T-cell (primary cell): ENCODE data around the gene SLC12A6. TPM values are rescaled to one million over a fixed set of nuclear protein-coding genes. Genes with fewer than 3 reads are reported as not detected.
A peak's percentile ranks its signal among the peaks of the same experiment; 100 is the strongest.

ENCODE experiments used
- ATAC-seq, 4 experiments: fragments of 200-7000 bp in 3 of 4; fragments of 150-1000 bp in 1 of 4; cut with Tn5 transposase; replicated peaks in 1 of 4; 1 replicate in 3 of 4; 2 replicates in 1 of 4; pipeline ENCODE4 v1.10.0; 2021; ENCODE audit warnings: moderate library complexity in 3 of 4, mild to moderate bottlenecking in 2 of 4, moderate number of reproducible peaks in 1 of 4
- CTCF ChIA-PET, 2 donors: fragments of 300-600 bp; sonication (Branson Sonifier 250); formaldehyde crosslinking; loops; one replicate each; lab custom pipeline; 2022; ENCODE audit warnings: antibody characterized with exemption in 2 of 2; lab: Charles Lee
- POLR2A ChIA-PET, 2 donors: fragments of 300-600 bp; sonication (Branson Sonifier 250); formaldehyde crosslinking; loops; one replicate each; lab custom pipeline; 2022; ENCODE audit warnings: antibody characterized with exemption in 2 of 2; lab: Charles Lee
- DNase-seq, 35 experiments: peaks; one replicate each; pipeline versions ENCODE4 v3.0.0 to v3.0.0-alpha.2; 2013 to 2023
- H3K27ac ChIP-seq: one replicate; pipeline ENCODE4 v1.5.1; 2013; ENCODE audit warnings: low read length
- H3K27me3 ChIP-seq, 2 experiments: replicated peaks in 1 of 2; 1 replicate in 1 of 2; 2 replicates in 1 of 2; pipeline versions ENCODE4 v1.6.1 to v1.7.0; 2013; ENCODE audit warnings: low read length in 1 of 2, mixed read lengths in 1 of 2; ENCODE audit not compliant: control insufficient read depth in 2 of 2, insufficient read depth in 2 of 2; ENCODE audit errors: extremely low read depth in 1 of 2
- H3K36me3 ChIP-seq, 2 donors: 1 replicate in 1 of 2; 2 replicates in 1 of 2; pipeline versions ENCODE4 v1.6.1 to v1.7.0; 2013; ENCODE audit warnings: low read length in 1 of 2; ENCODE audit not compliant: control insufficient read depth in 2 of 2, insufficient read depth in 1 of 2; ENCODE audit errors: extremely low read depth in 1 of 2
- H3K4me1 ChIP-seq, 2 experiments: 1 replicate in 1 of 2; 2 replicates in 1 of 2; pipeline versions ENCODE4 v1.6.1 to v1.7.0; 2013; ENCODE audit warnings: low read length in 2 of 2, mixed read lengths in 1 of 2; ENCODE audit not compliant: insufficient read depth in 2 of 2, control insufficient read depth in 1 of 2; ENCODE audit errors: extremely low read depth in 1 of 2
- H3K4me3 ChIP-seq, 2 donors: 1 replicate in 1 of 2; 2 replicates in 1 of 2; pipeline versions ENCODE4 v1.5.1 to v1.7.0; 2013; ENCODE audit warnings: mild to moderate bottlenecking in 2 of 2, low read length in 1 of 2, moderate library complexity in 1 of 2; ENCODE audit not compliant: control insufficient read depth in 1 of 2; ENCODE audit errors: extremely low read depth in 1 of 2
- H3K9me3 ChIP-seq: 2 replicates; pipeline ENCODE4 v1.7.0; 2013
- H3K27ac Mint-ChIP-seq, 2 donors: one replicate each; pipeline ENCODE4 v1.8.0; 2020 to 2021; ENCODE audit warnings: mild to moderate bottlenecking in 2 of 2, mixed read lengths in 2 of 2
- H3K27me3 Mint-ChIP-seq, 2 donors: one replicate each; pipeline ENCODE4 v1.8.0; 2021 to 2022; ENCODE audit warnings: mixed read lengths in 2 of 2
- H3K36me3 Mint-ChIP-seq: one replicate; pipeline ENCODE4 v1.8.0; 2021; ENCODE audit warnings: mixed read lengths
- H3K4me1 Mint-ChIP-seq, 3 donors: one replicate each; pipeline ENCODE4 v1.8.0; 2020 to 2022; ENCODE audit warnings: mixed read lengths in 3 of 3, mild to moderate bottlenecking in 1 of 3
- H3K4me3 Mint-ChIP-seq, 3 donors: one replicate each; pipeline ENCODE4 v1.8.0; 2020 to 2022; ENCODE audit warnings: mild to moderate bottlenecking in 3 of 3, mixed read lengths in 3 of 3, moderate library complexity in 3 of 3
- H3K9me3 Mint-ChIP-seq, 3 donors: one replicate each; pipeline ENCODE4 v1.8.0; 2020 to 2022; ENCODE audit warnings: mixed read lengths in 3 of 3
- WGBS: methylation state at CpG from one replicate; pipeline ENCODE4 v1.1.5; 2013; ENCODE audit warnings: missing lambda C conversion rate; ENCODE audit not compliant: insufficient coverage; 5-methylcytosine and 5-hydroxymethylcytosine counted together
- total RNA-seq, 35 experiments: library from RNA in 6 of 35; stranded (reverse) in 6 of 35; fragments of 120-200 nt in 1 of 35; gene quantifications; one replicate each; pipeline versions ENCODE4 v1.2.1 to v1.2.4 and lab custom pipeline; 2013 to 2026

Gene SLC12A6
- total RNA-seq, 5 donors from 2014 or later (not counting 1 experiment from before 2014, with no cell fraction given) = 71.2 to 103 (median 77.8) TPM

GRCh38 chr15:34323217-34323616 is 14.4 kb downstream of the SLC12A6 start:
- H3K4me3 ChIP-seq = no peak overlapping the region
- Mint-ChIP-seq H3K4me3 (no peak overlapping the region), H3K4me1 (peaks cover 42 to 69% (median 64%) of the 10 kb centered on the region in 3 donors), H3K36me3 (peaks cover 4% of the 10 kb centered on the region), H3K27ac (no peak overlapping the region), H3K9me3 (no peaks in the 10 kb centered on the region), H3K27me3 (no peaks in the 10 kb centered on the region)
- CTCF ChIA-PET = no interaction called here
- POLR2A ChIA-PET = interaction anchor here in 1 of 2 donors (0.6 kb wide), 1 partner anchor 26 kb away, joined by 3 read pairs; no protein-coding TSS in a partner anchor
- H3K27me3 ChIP-seq = no peaks in the 10 kb centered on the region
- H3K36me3 ChIP-seq = no peaks in the 10 kb centered on the region
- H3K4me1 ChIP-seq = peaks cover 14 to 22% of the 10 kb centered on the region in 2 experiments
- H3K27ac ChIP-seq = no peak overlapping the region
- WGBS = 92% methylated on average over 9 of the region's 10 CpGs
- ATAC-seq (no peak), DNase-seq (no peak)
- no peaks in the 10 kb centered on the region for H3K9me3 ChIP-seq

DNA sequence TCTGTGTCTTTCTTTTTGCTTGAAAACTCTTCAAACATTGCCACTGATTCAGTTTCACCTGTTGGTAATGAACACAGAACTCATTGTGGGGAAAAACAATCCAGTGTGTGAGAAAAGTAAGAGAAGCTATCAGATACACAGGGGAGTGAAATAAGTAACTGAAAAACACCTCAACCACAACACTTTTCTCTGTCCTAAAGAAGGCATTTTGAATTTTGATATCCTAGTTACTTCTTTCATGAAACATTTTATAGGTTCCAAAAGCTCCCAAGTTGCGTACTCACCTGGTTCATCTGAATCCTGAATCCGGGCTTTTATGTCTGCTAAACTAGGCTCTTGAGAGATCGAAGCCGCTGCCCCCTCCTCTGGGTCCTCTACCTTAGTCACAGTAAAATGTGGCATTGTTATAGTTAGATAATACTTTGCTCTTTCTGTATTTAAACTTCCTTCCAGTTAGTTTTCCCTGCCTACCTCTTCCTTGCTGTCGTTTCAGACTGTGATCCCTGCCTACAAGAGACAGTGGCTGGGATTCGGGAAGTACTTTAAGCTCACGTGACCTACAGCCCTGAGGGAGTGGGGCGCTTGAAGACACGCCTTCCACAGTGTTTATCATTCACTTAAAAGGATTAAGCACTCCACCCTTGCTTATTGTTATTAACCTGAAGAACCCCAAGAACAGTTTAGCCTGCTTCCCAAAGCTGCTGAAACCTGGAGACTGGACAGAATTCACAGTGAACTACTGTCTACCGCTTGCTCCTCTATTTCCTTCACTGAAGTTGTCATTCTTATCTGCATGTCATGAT is 19.1 kb downstream of the SLC12A6 start:
- DNase-seq (peak in 6 of 35 experiments; percentile 17 to 51 (median 32)), ATAC-seq (peak; percentile 83 to 89 (median 84))
- Mint-ChIP-seq H3K27me3 (no peaks in the 10 kb centered on the region), H3K36me3 (peaks cover 15% of the 10 kb centered on the region), H3K4me3 (peak overlapping the region; percentile 86 to 100 (median 97)), H3K9me3 (no peaks in the 10 kb centered on the region), H3K27ac (peak overlapping the region; percentile 98 to 99), H3K4me1 (peaks cover 48 to 70% (median 61%) of the 10 kb centered on the region in 3 donors)
- H3K4me1 ChIP-seq = peaks cover 13 to 23% of the 10 kb centered on the region in 2 experiments
- peak overlapping the region; percentile 61 for H3K27ac ChIP-seq
- ChIA-PET CTCF (interaction anchor here in 1 of 2 donors (0.7 to 1.2 kb wide), 2 partner anchors 10 to 549 kb away, joined by 3 read pairs; no protein-coding TSS in a partner anchor), POLR2A (interaction anchor here (0.5 to 1.0 kb wide), 3 partner anchors 9 to 47 kb away, joined by 3 to 4 read pairs (median 3); no protein-coding TSS in a partner anchor)
- WGBS = 9% methylated on average over 2 of the region's 10 CpGs
- no peaks in the 10 kb centered on the region for H3K9me3 ChIP-seq
- no peaks in the 10 kb centered on the region for H3K27me3 ChIP-seq
- H3K4me3 ChIP-seq = peak overlapping the region; percentile 58 to 82
- peaks cover 0 to 7% of the 10 kb centered on the region in 2 donors for H3K36me3 ChIP-seq

- POLR2A ChIA-PET = no interaction called here
- Histone ChIP-seq H3K36me3 (peaks cover 0 to 11% of the 10 kb centered on the region in 2 donors), H3K4me1 (peaks cover 13 to 23% of the 10 kb centered on the region in 2 experiments), H3K9me3 (no peaks in the 10 kb centered on the region), H3K27ac (no peak overlapping the region), H3K27me3 (no peaks in the 10 kb centered on the region), H3K4me3 (no peak overlapping the region)
- DNase-seq (no peak), ATAC-seq (no peak)
- H3K4me3 Mint-ChIP-seq = peak overlapping the region in 2 of 3 donors; percentile 43 to 51
- peaks cover 65 to 66% (median 66%) of the 10 kb centered on the region in 3 donors for H3K4me1 Mint-ChIP-seq
- H3K27ac Mint-ChIP-seq = peak overlapping the region; percentile 19 to 48
- peaks cover 26% of the 10 kb centered on the region for H3K36me3 Mint-ChIP-seq
- CTCF ChIA-PET = interaction anchor here in 1 of 2 donors (0.7 kb wide), 1 partner anchor 13 kb away, joined by 3 read pairs; no protein-coding TSS in a partner anchor
- 100% methylated on average over 1 of the region's 3 CpGs for WGBS
- no peaks in the 10 kb centered on the region for H3K9me3 Mint-ChIP-seq
- no peaks in the 10 kb centered on the region for H3K27me3 Mint-ChIP-seq
Observed at GRCh38 chr15:34314491-34315490, 22.8 kb downstream of the SLC12A6 start.

GRCh38 chr15:34311563-34311962 is 26.0 kb downstream of the SLC12A6 start:
- H3K36me3 Mint-ChIP-seq = peaks cover 33% of the 10 kb centered on the region

GRCh38 chr15:34304613-34305012 is 33.0 kb downstream of the SLC12A6 start:
- H3K27ac ChIP-seq = no peak overlapping the region
- ATAC-seq (no peak), DNase-seq (no peak)
- peaks cover 55 to 78% (median 68%) of the 10 kb centered on the region in 3 donors for H3K4me1 Mint-ChIP-seq
- no peaks in the 10 kb centered on the region for H3K4me1 ChIP-seq
- H3K4me3 ChIP-seq = no peak overlapping the region
- no peaks in the 10 kb centered on the region for H3K27me3 ChIP-seq
- H3K4me3 Mint-ChIP-seq = no peak overlapping the region
- H3K27me3 Mint-ChIP-seq = no peaks in the 10 kb centered on the region
- no peaks in the 10 kb centered on the region for H3K9me3 ChIP-seq
- no peaks in the 10 kb centered on the region for H3K9me3 Mint-ChIP-seq
- H3K27ac Mint-ChIP-seq = peak overlapping the region in 1 of 2 donors; percentile 8
- H3K36me3 Mint-ChIP-seq = peaks cover 18% of the 10 kb centered on the region
- POLR2A ChIA-PET = interaction anchor here (0.7 kb wide), 2 partner anchors 25 to 37 kb away, joined by 3 to 4 read pairs; no protein-coding TSS in a partner anchor
- H3K36me3 ChIP-seq = no peaks in the 10 kb centered on the region
- CTCF ChIA-PET = interaction anchor here (0.6 to 0.7 kb wide), 3 partner anchors 15 to 354 kb away, joined by 4 read pairs; no protein-coding TSS in a partner anchor

More at GRCh38 chr15:34311563-34311962, 26.0 kb downstream of the SLC12A6 start:
- ATAC-seq = no peak
- no peaks in the 10 kb centered on the region for H3K27me3 ChIP-seq
- no peak for DNase-seq
- no peak overlapping the region for H3K4me3 ChIP-seq
- Mint-ChIP-seq H3K4me1 (peaks cover 57 to 67% (median 67%) of the 10 kb centered on the region in 3 donors), H3K27me3 (no peaks in the 10 kb centered on the region), H3K27ac (peak overlapping the region in 1 of 2 donors; percentile 10), H3K4me3 (no peak overlapping the region), H3K9me3 (no peaks in the 10 kb centered on the region)
- peaks cover 5 to 9% of the 10 kb centered on the region in 2 experiments for H3K4me1 ChIP-seq
- peaks cover 0 to 11% of the 10 kb centered on the region in 2 donors for H3K36me3 ChIP-seq
- WGBS = no CpG with 5 or more reads among the region's 1 CpG
- no peaks in the 10 kb centered on the region for H3K9me3 ChIP-seq
- ChIA-PET POLR2A (no interaction called here), CTCF (no interaction called here)
- H3K27ac ChIP-seq = no peak overlapping the region
